ENCODE measurements around the gene MS4A10. TPM values are rescaled to one million over a fixed set of nuclear protein-coding genes. Genes with fewer than 3 reads are reported as not detected.

MS4A10 gene
- total RNA-seq, 2 experiments from 2014 or later, result not detected

DNA sequence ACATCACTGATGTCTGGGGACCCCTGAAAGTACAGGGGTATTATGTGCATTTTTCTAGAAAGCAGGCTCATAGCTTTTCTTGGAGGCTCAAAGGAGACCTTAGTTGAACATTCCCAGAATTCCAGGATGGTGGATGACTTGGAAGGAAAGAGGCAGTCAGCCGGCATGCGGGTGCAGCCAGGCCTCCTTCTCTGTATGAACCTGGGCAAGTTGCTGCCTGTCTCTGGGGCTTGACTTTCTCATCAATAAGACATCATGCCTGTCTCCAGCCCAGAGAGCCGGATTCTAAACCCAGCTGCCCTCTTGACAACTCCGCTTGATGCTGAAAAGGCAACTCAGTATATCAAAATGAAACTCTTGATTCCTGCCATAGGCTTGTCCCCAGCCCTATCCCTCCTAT, 15.9 kb upstream of the MS4A10 start:
- no peaks in the 10 kb centered on the region for H3K9me3 Mint-ChIP-seq
- DNase-seq, result no peak
- H3K27ac Mint-ChIP-seq, result no peak overlapping the region
- no peak overlapping the region for H3K4me3 Mint-ChIP-seq
- peaks cover 6% of the 10 kb centered on the region for H3K27me3 Mint-ChIP-seq (ENCODE audit: low read depth)
- intact Hi-C loops (cut with micrococcal nuclease), result no loop called here
- CTCF ChIA-PET, result interaction anchor here (2.1 kb wide), 1 partner anchor 13 kb away, joined by 7 read pairs; the partner anchor contains the start of gene MS4A15
- H3K4me1 Mint-ChIP-seq (ENCODE audit: low read depth), result peaks cover under 1% of the 10 kb centered on the region
- no peaks in the 10 kb centered on the region for H3K36me3 Mint-ChIP-seq (ENCODE audit: low read depth)

DNA sequence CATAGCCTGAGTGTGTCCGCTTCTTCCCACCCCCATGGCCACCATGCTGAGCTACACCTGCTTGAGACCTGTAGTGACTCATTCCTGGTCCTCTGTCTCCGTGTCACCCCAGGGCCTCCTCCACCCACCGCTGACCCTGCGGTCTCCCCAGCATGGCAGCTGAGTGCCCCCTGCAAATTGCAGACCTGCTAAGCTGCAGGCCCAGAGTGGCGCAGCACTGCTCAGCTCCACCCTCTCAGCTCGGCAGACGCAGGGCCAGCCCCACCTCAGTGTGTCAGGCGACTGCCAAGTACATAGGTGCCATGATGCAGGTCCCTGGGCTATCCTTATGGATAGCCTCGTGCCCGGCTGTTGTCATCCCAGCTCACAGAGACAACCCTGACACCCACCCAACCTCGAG, 15.3 kb upstream of the MS4A10 start:
- Mint-ChIP-seq H3K27me3 (ENCODE audit: low read depth) (peaks cover 6% of the 10 kb centered on the region), H3K27ac (no peak overlapping the region), H3K4me3 (no peak overlapping the region), H3K4me1 (ENCODE audit: low read depth) (peaks cover 2% of the 10 kb centered on the region), H3K9me3 (no peaks in the 10 kb centered on the region), H3K36me3 (ENCODE audit: low read depth) (no peaks in the 10 kb centered on the region)
- intact Hi-C loops (cut with micrococcal nuclease), result no loop called here
- CTCF ChIA-PET, result interaction anchor here (2.1 kb wide), 1 partner anchor 13 kb away, joined by 7 read pairs; the partner anchor contains the start of gene MS4A15
- no peak for DNase-seq

DNA sequence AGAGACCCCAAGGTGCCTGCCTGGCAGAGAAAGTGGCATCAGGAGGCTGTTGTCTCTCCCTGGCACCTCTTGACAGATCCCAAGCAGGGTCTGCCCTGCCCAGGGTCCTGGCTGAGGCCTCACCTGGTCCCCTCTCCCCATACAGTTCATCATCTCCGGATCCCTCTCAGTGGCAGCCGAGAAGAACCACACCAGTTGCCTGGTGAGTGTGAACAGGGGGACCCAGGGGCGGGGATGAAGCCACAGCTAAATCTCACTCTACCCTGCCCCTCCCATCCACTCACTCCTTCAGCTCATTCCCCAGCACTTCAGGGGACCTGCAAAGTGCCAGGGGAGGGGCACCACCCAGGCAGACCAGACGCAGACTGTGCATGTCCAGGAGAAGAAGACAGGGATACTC, 14.0 kb upstream of the MS4A10 start:
- Mint-ChIP-seq H3K27ac (no peak overlapping the region), H3K36me3 (ENCODE audit: low read depth) (no peaks in the 10 kb centered on the region), H3K4me3 (no peak overlapping the region), H3K27me3 (ENCODE audit: low read depth) (peaks cover 6% of the 10 kb centered on the region), H3K4me1 (ENCODE audit: low read depth) (peaks cover 7% of the 10 kb centered on the region), H3K9me3 (no peaks in the 10 kb centered on the region)
- CTCF ChIA-PET, result interaction anchor here (0.9 kb wide), 1 partner anchor 8 kb away, joined by 3 read pairs; no protein-coding TSS in a partner anchor
- intact Hi-C loops (cut with micrococcal nuclease), result no loop called here
- DNase-seq, result no peak

DNA sequence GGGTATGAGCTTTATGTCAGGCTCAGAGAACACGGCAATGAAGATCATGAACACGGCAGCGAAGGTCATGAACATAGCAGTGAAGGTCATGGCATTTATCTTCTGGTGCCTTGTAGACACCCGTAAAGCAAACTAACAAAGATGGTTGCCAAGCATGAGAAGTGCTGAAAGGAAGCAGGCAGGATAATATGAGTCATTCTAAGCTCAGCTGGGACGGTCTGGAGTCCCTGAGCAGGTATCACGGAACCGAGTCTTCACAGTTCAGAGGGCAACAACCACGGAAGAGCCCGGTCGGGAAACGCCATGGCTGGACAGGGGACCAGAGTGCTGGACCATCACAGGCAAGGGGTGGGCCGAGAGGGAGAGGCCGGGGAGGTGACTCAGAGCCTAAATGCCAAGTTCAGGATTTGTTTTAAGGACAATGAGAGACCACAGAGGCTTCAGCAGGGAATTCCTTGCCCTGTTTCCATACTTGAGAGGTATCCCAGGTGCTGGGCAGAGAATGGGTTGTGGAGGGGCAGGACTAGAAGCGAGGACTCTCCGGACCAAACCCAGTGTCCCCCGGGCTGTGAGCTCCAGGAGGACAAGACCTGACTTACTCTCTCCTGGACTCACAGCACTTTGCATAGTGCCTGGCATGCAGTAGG, 13.1 kb upstream of the MS4A10 start:
- Mint-ChIP-seq H3K27ac (no peak overlapping the region), H3K27me3 (ENCODE audit: low read depth) (peaks cover 4% of the 10 kb centered on the region), H3K36me3 (ENCODE audit: low read depth) (no peaks in the 10 kb centered on the region), H3K4me3 (no peak overlapping the region), H3K4me1 (ENCODE audit: low read depth) (peaks cover 7% of the 10 kb centered on the region), H3K9me3 (no peaks in the 10 kb centered on the region)
- CTCF ChIA-PET, result interaction anchor here (0.6 to 1.4 kb wide), 5 partner anchors 8 to 253 kb away, joined by 3 to 6 read pairs (median 3); no protein-coding TSS in a partner anchor
- DNase-seq, result no peak
- intact Hi-C loops (cut with micrococcal nuclease), result no loop called here

DNA sequence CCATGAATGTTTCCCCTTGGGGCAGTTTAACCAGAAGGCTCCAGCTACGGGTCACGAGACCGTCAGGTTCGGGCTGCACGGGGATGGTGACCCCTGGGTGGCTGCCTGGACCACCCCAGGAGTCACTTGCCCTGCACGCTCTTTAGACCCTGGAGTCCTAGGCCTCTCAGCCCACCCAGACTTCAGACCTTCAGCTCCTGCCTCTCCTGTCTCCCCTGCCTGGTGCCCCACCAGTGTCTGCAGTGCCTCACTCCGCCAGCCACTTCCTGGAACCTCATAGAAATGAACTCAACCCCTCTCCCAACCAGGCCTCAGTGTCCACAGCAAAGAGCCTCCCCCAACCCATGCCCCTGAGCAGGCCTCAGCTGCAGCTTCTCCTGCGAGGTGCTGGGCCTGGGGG, 12.5 kb upstream of the MS4A10 start:
- H3K36me3 Mint-ChIP-seq (ENCODE audit: low read depth), result no peaks in the 10 kb centered on the region
- H3K9me3 Mint-ChIP-seq, result no peaks in the 10 kb centered on the region
- H3K27ac Mint-ChIP-seq, result no peak overlapping the region
- H3K4me3 Mint-ChIP-seq, result no peak overlapping the region
- DNase-seq, result no peak
- CTCF ChIA-PET, result interaction anchor here (0.6 to 1.4 kb wide), 5 partner anchors 8 to 253 kb away, joined by 3 to 6 read pairs (median 3); no protein-coding TSS in a partner anchor
- intact Hi-C loops (cut with micrococcal nuclease), result no loop called here
- peaks cover 2% of the 10 kb centered on the region for H3K27me3 Mint-ChIP-seq (ENCODE audit: low read depth)
- peaks cover 7% of the 10 kb centered on the region for H3K4me1 Mint-ChIP-seq (ENCODE audit: low read depth)

DNA sequence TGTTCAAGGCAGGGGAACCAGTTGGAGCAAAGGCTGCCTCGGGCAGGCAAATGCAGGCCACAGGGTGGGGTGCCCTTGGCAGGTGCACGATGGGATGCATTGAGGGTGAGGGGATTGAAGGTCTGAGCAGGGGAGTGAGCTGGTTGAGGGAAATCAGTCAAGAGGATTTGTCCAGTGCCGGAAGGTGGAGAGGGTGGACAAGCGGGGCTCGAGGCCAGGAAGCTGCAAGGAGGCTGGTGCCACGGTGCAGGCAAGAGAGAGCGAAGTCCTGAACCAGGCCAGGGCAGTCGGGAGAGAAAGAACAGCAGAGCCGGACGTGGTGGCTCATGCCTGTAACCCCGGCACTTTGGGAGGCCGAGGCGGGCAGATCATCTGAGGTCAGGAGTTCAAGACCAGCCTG, 10.4 kb upstream of the MS4A10 start:
- intact Hi-C loops (cut with micrococcal nuclease), result loop anchor here (1.0 to 5.0 kb wide), 7 partner anchors 58 to 618 kb away; partner anchors contain the start of gene TMEM216
- DNase-seq, result no peak
- H3K9me3 Mint-ChIP-seq, result no peaks in the 10 kb centered on the region
- no peaks in the 10 kb centered on the region for H3K36me3 Mint-ChIP-seq (ENCODE audit: low read depth)
- no peak overlapping the region for H3K27ac Mint-ChIP-seq
- H3K27me3 Mint-ChIP-seq (ENCODE audit: low read depth), result no peaks in the 10 kb centered on the region
- no peak overlapping the region for H3K4me3 Mint-ChIP-seq
- H3K4me1 Mint-ChIP-seq (ENCODE audit: low read depth), result peaks cover 7% of the 10 kb centered on the region
- CTCF ChIA-PET, result interaction anchor here (0.8 to 4.5 kb wide), 15 partner anchors 10 to 129 kb away, joined by 3 to 33 read pairs (median 5); no protein-coding TSS in a partner anchor

DNA sequence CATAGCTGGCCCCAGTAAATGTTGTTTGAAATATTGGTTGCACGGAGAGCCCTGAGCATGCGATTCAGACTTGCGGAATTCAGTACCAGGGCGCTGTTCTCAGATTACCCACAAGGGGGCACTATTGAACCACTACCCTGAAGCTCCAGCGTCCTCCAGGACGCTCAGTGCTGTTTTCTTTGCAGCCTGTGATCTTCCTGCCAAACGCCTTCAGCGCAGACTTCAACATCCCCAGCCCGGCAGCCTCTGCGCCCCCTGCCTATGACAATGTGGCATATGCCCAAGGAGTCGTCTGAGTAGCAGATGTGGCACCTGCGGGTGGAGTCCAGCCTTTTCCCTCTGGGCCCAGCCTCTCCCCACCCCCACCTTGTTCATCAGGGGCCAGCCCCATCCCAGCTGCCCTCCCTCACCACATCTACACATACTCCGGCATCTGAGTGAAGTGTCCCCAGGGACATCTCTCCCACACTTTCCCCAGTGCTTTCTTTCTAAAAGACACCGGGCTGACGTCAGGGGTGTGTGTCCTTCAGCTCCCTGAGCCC, 9.6 kb upstream of the MS4A10 start:
- no peak overlapping the region for H3K4me3 Mint-ChIP-seq
- H3K36me3 Mint-ChIP-seq (ENCODE audit: low read depth), result no peaks in the 10 kb centered on the region
- no peaks in the 10 kb centered on the region for H3K27me3 Mint-ChIP-seq (ENCODE audit: low read depth)
- H3K9me3 Mint-ChIP-seq, result no peaks in the 10 kb centered on the region
- DNase-seq, result peak; percentile 93
- H3K4me1 Mint-ChIP-seq (ENCODE audit: low read depth), result peaks cover 7% of the 10 kb centered on the region
- no peak overlapping the region for H3K27ac Mint-ChIP-seq
- CTCF ChIA-PET, result interaction anchor here (0.5 to 4.5 kb wide), 22 partner anchors 8 to 1374 kb away, joined by 3 to 33 read pairs (median 4); partner anchors contain the start of gene MS4A15
- intact Hi-C loops (cut with micrococcal nuclease), result loop anchor here (1.0 to 5.0 kb wide), 7 partner anchors 57 to 617 kb away; partner anchors contain the start of gene TMEM216

DNA sequence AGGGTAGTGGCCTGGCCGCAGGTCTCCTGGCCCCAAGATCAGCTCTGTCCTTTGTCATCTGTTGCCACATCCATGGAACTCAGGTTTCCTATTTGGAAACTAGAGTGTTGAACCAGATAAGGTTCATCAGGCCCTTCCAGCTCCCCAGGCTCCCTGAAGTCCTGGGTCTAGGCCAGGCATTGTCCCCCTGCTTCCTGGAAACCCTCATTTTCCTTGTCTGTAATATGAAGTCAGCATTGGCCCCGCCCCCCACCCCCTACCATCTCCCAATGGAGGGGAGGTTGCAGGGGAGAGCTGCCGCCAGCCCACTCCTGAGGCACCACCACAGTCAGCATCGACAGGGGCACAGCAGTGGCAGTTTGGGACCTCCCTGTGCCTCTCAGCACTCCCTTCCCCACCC, 9.0 kb upstream of the MS4A10 start:
- H3K27ac Mint-ChIP-seq, result no peak overlapping the region
- intact Hi-C loops (cut with micrococcal nuclease), result loop anchor here (5.0 kb wide), 1 partner anchor 56 kb away; no protein-coding TSS in a partner anchor
- H3K4me3 Mint-ChIP-seq, result no peak overlapping the region
- DNase-seq, result no peak
- no peaks in the 10 kb centered on the region for H3K36me3 Mint-ChIP-seq (ENCODE audit: low read depth)
- no peaks in the 10 kb centered on the region for H3K9me3 Mint-ChIP-seq
- CTCF ChIA-PET, result interaction anchor here (0.7 to 4.5 kb wide), 16 partner anchors 9 to 414 kb away, joined by 3 to 33 read pairs (median 5); partner anchors contain the start of gene MS4A15
- H3K27me3 Mint-ChIP-seq (ENCODE audit: low read depth), result no peaks in the 10 kb centered on the region
- H3K4me1 Mint-ChIP-seq (ENCODE audit: low read depth), result peaks cover 7% of the 10 kb centered on the region

DNA sequence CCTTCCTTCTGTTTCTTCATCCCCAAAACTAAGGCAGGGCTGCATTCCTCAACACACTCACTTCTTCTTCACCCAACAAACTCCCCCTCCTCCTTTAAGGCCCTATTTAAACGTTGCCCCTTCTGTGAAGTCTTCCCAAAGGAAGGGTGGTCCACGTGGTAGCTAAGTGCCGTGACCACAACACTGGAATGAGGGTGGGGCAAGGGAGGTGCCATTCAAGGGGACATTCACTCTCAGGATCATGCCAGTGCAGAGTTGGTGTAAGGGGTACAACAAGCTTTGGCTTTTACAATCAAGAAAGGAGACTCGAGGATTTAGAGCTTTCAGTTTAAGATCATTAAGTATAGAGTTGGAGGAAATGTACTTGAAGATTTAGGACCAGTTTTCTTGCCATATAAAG, 8.0 kb upstream of the MS4A10 start:
- no peak overlapping the region for H3K27ac Mint-ChIP-seq
- no peak for DNase-seq
- CTCF ChIA-PET, result interaction anchor here (0.6 to 4.5 kb wide), 7 partner anchors 10 to 859 kb away, joined by 3 to 33 read pairs (median 5); no protein-coding TSS in a partner anchor
- H3K4me1 Mint-ChIP-seq (ENCODE audit: low read depth), result peaks cover 7% of the 10 kb centered on the region
- no peaks in the 10 kb centered on the region for H3K9me3 Mint-ChIP-seq
- intact Hi-C loops (cut with micrococcal nuclease), result loop anchor here (5.0 kb wide), 1 partner anchor 55 kb away; no protein-coding TSS in a partner anchor
- no peak overlapping the region for H3K4me3 Mint-ChIP-seq
- H3K36me3 Mint-ChIP-seq (ENCODE audit: low read depth), result no peaks in the 10 kb centered on the region
- no peaks in the 10 kb centered on the region for H3K27me3 Mint-ChIP-seq (ENCODE audit: low read depth)

DNA sequence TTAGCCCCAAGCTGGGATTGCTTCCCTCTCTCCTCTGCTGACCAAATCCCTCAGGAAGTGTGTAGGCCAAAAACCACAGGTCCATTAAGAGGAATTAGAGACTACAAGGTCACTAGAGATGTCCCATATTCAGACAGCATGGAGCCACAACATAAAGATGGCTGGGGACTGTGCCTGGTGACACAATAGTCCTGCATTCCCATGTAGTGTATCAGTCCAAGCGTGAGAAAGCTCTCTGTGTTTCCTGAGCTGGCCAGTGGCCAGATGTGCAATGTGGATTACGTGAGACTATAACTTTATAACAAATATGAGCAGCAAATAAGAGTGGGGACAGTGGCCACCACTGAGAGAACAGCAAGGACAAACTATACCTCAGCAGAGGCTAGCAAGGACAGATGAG, 7.6 kb upstream of the MS4A10 start:
- Mint-ChIP-seq H3K27me3 (ENCODE audit: low read depth) (no peaks in the 10 kb centered on the region), H3K27ac (no peak overlapping the region), H3K36me3 (ENCODE audit: low read depth) (no peaks in the 10 kb centered on the region), H3K4me3 (no peak overlapping the region), H3K4me1 (ENCODE audit: low read depth) (peaks cover 7% of the 10 kb centered on the region), H3K9me3 (no peaks in the 10 kb centered on the region)
- CTCF ChIA-PET, result interaction anchor here (0.6 to 4.5 kb wide), 6 partner anchors 11 to 859 kb away, joined by 3 to 20 read pairs (median 6); no protein-coding TSS in a partner anchor
- intact Hi-C loops (cut with micrococcal nuclease), result loop anchor here (5.0 kb wide), 1 partner anchor 55 kb away; no protein-coding TSS in a partner anchor
- no peak for DNase-seq

DNA sequence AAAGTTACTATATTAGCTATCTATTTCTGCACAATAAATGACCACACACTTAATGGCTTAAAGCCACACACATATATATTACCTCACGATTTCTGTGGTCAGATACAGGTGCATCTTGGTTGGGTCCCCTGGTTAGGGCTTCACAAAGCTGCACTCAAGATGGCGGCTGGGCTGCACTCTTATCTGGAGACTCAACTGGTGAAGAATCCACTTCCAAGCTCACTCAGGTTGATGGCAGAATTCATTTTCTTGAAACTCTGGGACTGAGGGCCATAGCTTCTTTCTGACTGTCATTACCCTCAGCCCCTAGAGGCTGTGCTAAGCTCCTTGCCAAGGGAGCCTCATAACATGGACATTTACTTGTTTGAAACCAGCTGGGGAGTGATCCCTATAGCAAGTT, 5.1 kb upstream of the MS4A10 start:
- Mint-ChIP-seq H3K4me3 (no peak overlapping the region), H3K36me3 (ENCODE audit: low read depth) (no peaks in the 10 kb centered on the region), H3K4me1 (ENCODE audit: low read depth) (peaks cover 5% of the 10 kb centered on the region), H3K9me3 (no peaks in the 10 kb centered on the region), H3K27me3 (ENCODE audit: low read depth) (no peaks in the 10 kb centered on the region), H3K27ac (no peak overlapping the region)
- CTCF ChIA-PET, result interaction anchor here (1.2 to 2.1 kb wide), 3 partner anchors 16 to 119 kb away, joined by 3 to 9 read pairs (median 5); no protein-coding TSS in a partner anchor
- intact Hi-C loops (cut with micrococcal nuclease), result no loop called here
- DNase-seq, result no peak

DNA sequence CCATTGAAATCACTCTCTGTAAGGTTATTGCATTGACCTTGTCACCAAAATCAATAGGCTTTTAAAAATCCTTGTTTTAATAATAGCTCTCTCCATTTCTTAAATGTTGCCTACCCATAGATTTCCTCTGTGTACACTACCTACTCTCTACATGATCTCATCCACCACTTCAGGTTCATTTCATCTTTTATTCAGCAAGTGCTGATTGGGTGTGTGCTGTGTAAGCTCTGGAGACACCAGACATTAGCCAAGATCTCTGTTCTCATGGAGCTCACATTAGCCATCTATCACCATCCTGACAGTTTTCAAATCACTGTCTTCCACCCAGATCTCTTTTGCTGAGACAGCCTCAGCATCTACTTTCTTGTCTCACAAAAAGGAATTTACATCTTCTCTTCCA, 4.4 kb upstream of the MS4A10 start:
- intact Hi-C loops (cut with micrococcal nuclease), result no loop called here
- H3K36me3 Mint-ChIP-seq (ENCODE audit: low read depth), result no peaks in the 10 kb centered on the region
- no peak overlapping the region for H3K27ac Mint-ChIP-seq
- CTCF ChIA-PET, result interaction anchor here (1.2 to 1.6 kb wide), 3 partner anchors 107 to 407 kb away, joined by 3 to 5 read pairs (median 3); no protein-coding TSS in a partner anchor
- no peaks in the 10 kb centered on the region for H3K27me3 Mint-ChIP-seq (ENCODE audit: low read depth)
- no peaks in the 10 kb centered on the region for H3K9me3 Mint-ChIP-seq
- no peak overlapping the region for H3K4me3 Mint-ChIP-seq
- H3K4me1 Mint-ChIP-seq (ENCODE audit: low read depth), result no peaks in the 10 kb centered on the region
- no peak for DNase-seq

Data from activated naive CD4-positive, alpha-beta T cell treated with anti-CD3 and anti-CD28 coated beads for 36 hours (primary cell).